NCI-H1930 (cell line): ENCODE data around the gene PRG3.

Experiments
- DNase-seq, 2 experiments: peaks; one replicate each; lab custom pipeline; 2025; lab: John Stamatoyannopoulos, UW

PRG3 gene, protein sequence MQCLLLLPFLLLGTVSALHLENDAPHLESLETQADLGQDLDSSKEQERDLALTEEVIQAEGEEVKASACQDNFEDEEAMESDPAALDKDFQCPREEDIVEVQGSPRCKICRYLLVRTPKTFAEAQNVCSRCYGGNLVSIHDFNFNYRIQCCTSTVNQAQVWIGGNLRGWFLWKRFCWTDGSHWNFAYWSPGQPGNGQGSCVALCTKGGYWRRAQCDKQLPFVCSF

DNA sequence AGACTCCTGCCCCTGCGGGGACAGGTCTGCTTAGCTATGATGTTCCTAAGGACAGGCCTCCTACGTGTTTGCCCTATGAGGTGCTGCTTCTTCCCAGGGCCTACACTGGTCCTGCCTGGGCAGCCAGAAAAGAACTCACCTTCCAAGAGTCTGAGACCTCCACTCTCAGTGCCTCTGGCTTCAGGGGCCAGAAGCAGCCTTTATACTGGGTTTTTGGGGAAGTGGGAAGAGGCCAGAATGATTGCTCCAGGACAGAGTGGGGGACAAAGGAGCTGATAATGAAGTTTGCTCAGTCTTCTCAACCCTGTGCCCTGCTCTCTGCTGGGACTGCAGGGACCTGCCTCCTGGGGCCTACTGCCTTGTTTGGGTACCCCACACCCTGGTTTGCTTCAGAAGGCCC is at the start of gene PRG3:
TSS of gene PRG3 (minus strand) at position 176 of the 400 bp plus-strand sequence. CDS start 442 bp downstream, outside the sequence.
- DNase-seq, result no peak

DNA sequence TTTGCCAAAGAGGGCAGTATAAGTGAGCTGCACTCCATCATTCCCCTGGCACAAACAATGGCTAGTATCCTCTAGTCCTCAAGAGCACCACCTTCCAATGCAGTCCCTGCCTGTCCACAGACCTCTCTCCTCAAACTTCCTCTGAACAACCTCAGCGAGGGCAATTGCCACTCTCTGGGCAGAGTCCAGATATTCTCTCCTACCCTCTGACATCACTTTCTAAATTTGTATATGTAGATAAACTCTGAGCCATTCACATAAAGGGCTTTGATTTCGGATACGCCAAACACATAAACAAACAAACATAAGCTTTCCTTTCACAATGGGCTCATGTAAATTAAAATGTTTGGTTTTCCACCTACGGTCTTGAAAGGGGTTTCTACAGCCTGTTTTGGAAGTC is 49.0 kb upstream of the PRG3 start:
- DNase-seq, result no peak

DNA sequence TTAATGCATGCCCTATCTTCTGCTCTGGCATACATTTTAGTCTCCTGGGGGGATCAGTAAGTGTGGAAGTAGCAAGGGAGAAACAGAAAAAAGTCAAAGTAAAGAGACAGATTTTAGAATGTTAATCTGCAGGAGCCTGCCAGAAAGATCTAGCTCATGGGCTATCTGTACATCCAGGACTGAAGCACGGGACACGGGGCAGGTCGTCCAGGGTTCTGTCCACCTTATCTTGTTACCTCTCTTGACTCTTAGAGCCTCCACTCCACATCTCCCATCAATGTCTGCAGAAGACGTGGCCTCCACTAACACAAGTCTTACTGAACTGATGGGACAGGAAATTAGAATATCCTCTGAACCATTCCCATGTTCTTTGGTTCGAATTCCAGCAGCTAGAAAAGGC is 47.7 kb upstream of the PRG3 start:
- no peak for DNase-seq

DNA sequence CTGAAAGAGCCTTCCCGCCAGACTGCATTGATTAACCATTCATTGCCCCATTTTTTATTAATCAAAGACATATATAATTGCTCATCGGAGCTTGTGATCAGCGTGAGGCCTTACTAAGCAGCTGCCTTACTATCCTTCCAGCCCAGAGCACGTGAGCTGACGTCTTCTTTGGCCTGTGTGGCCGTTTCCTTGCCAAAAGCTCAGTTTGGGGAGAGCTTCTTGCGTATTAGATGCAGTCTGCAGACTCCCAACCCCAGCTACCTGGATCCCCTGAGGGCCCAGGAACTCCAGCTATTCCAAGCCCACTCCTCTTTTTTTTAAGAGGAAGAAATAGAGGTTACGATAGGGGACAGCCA is 46.8 kb upstream of the PRG3 start:
- DNase-seq, result no peak

DNA sequence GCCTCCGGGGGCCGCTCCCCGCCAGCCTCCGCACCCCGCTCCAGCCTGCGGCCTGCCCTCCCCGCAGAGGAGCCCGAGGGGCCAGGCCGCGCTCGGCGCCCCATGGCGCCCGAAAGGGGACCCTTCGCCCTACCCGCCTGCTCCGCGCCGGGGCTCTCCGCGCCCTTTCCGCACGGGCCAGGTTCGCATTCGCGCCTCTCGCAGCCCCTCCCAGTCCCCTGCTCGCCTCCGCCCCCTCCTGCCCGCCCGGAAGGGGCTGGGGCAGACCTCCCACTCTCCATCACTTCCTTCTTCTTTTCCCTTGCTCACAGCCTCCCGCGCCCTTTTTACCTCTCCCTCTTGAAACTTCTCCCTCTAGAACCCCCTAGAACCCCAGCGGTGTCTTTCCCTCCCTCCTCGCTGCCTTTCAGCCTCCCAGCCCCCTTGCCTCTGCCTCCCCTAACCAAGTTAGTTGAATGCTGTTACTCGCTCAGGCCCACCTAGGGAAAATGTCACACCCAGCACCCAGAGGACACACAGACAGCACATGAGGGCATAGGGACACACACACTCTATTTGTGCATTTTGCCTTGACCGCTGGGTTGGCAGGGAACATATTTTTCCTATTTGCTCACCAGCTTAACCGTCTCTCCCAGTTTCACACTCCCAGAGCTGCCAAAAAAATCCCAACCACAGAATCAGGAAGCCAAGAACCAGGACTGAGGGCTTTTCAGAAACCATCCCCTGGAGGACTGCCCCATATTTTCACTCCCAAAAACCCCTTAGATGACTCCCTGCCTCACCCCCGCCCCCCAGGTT is 46.2 kb upstream of the PRG3 start, which contains the start of gene SLC43A3:
TSS of gene SLC43A3 (minus strand) at position 193 of the 798 bp plus-strand sequence. CDS start 949 bp downstream, outside the sequence.
- DNase-seq, result peak; percentile 13 to 39

DNA sequence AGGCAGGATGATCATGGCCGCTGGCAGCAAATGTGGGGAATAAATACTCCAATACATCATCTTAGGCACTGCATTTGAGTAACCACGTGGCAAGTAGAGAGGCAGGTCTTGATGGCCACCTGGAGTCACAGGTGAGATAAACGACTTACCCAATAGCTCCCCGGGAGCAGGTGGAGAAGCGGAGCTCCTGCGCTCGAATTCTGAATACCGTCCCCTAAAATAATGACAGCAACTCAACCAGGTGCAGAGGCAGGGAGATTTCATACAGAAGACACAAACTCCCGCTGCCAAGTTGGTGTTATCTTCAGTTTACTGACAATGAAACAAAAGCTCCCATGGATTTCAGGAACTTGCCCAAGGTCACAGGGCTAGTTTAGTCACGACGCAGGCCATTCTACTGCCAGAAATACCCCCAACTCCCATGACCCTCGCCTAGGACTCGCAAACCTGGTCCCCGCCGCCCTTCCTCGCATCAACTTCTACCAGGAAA is 45.5 kb upstream of the PRG3 start:
- DNase-seq, result no peak

DNA sequence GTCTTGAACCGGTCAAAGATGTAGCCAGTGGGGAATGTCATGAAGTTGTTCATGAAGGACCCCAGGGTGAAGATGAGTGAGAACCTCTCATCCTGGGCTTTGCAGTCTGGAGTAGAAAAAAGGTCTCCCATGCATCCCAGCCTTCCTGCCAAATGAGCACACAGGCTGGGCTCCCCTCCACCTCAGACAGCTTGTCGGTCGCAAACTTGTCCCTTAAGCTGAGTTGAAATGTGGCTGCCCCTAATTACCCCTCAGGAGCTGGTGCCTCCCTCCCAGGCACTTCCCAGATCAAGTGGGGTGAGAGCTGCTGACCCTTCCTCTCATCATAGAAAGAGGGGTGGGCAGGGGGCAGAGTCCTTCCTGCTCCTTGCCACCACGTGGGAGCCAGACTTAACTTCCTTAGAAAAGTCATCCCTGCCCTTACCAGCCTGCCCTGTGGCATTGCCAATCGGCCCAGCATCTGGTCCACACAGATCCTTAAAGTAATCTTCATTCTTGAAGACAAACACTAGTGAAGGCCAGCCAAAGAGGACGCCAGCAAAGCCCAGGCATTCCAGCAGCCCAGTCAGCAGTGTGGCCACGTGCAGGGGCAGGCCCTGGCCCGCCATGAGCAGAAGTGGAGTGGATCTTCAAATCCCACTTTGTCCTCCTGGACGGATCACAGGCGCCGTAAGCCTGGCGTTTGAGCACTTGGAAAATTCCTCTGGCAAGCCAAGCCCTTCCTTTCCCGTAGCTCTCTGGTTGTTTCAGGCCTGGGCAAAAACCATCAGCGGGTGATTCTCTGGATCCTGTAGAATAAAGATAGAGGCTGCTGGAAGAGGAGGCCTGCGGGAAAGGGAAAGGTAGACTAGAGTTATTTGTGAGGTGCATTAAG is 44.9 kb upstream of the PRG3 start:
- no peak for DNase-seq

DNA sequence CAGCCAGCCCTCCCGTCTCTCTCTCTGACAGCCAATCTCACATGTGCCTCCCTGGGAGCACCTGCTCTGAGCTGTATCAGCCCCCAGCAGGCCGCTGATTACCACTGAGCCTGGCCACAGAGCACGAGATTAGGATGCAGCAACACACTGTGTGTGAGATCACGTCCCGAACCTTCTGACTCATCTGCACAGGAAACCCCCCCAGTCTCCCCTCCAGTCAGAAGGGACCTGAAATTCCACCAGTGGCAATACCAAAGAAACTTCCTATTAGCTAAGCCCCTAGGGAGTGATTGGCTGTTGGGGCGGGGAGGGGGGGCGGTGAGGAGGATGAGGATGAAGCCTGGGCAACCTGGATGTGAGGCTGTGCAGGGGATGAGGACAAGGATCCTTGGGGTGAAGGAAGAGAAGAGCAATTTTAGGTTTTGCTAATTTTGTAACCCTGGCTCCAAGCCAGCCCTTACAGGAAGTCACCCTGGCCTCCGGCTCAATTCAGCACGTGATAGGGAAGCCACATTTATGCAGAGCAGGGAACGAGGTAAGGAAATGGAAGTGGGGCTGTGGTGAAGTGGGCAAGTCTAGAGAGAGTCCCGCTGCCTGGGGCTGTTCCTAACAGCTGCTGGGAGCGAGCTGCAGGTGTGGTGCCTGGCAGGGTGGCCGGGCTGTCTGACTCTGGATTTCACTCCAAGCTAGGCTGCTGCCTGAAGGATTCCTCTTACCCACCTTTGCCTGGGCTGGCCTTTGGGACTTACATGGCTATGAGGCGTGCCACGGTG is 44.0 kb upstream of the PRG3 start:
- no peak for DNase-seq

DNA sequence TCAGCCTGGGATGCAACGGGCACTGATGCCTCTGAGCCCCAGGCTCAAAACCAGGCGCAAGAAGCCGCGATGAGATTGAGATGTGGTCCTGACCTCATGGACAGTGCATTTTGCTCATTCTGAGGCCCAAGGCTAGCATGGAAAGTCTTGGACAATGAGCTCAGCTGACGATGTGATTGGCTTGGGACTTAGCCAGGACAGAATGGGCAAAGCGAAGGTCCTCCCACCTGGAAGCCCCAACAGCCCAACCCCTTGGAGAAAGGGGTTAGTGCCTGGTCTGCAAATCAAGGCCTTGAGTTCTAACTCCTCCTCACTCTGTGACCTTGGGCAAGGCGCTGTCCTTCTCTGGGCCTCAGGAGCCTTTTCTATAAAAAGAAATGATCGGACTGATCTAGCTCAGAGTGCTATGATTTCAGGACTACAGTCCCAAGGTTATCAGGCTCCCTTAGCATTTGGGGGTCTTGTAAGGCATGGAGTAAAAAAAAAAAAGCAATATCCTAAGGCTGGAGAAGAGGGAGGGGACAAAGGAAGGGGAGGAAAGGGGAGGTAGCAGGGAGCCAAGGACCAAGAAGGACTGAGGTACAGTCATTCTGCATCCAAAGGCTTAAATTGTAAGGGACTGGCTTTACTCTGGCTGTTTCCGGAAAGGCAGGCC is 43.3 kb upstream of the PRG3 start:
- no peak for DNase-seq

DNA sequence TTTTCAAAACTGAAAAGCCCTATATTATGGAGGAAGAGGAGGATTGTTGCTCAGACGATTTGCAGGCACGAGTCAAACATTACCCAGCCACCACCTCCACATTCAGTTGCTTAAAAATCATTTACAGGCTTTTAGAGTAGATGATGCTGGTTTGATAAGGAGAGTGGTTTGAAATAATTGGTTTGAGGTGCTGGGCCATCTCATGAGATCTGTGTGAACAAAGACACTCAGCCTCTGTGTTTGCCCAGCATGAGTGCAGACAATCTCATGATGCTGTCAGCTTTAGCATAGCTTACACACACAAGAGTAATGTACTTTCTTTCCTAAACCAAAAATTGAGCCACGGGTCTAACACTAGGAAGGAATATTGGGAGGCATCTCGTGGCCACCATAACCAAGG is 41.7 kb upstream of the PRG3 start:
- DNase-seq, result no peak

DNA sequence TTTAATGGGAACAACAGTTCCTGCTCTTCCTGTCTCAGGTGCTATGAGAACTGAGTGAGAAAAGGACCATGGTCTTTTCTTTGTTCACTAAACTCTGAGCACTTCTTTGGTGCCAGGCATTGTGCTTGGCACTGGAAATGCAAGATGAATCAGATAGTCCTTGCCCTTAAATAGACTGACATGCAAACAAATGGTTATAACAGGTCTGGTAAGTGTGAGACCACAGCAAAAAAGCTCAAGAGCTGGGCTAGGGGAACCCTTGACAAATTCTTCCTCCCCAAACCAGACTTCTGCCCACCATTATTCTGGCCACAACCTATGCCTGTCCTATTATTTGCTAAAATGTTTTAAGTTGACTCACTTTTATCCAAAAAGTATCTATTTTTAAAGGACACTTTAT is 40.9 kb upstream of the PRG3 start:
- no peak for DNase-seq

DNA sequence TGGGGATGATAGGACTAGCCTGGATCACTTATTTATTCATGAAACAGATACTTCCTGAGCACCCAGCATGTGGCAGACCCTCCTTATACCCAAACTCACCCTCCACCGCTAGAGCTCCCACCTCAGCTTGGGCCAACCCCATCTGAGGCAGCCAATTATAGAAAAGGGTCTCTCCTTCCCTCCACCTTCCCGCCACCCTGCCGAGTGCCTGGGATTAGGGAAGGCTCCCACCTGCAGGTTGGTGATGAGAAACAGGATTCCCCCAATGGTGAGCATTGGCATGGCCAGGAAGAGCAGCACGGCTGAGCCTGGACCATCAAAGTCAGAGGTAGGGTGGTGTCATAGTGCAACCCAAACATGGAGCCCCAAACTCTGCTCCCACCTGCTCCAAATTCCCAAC is 40.1 kb upstream of the PRG3 start:
- DNase-seq, result no peak

DNA sequence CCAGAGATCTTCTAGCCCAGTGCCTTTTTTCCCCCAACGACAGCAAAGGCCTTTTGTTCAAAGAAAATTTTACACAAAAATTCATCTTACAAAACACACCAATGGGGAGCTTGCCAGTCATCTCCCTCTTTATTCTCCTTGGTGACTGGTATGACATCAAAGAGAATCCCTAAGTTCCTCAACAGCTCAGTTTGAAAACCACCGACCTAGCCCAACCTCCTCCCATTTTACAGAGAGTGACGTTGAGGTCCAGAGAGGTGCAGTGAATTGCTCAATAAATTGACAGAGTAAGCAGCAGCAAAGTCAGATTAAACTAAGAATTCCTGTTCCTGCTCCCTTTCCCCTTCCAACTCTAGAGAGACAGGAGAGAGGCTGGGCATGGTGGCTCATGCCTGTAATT is 38.2 kb upstream of the PRG3 start:
- DNase-seq, result no peak

DNA sequence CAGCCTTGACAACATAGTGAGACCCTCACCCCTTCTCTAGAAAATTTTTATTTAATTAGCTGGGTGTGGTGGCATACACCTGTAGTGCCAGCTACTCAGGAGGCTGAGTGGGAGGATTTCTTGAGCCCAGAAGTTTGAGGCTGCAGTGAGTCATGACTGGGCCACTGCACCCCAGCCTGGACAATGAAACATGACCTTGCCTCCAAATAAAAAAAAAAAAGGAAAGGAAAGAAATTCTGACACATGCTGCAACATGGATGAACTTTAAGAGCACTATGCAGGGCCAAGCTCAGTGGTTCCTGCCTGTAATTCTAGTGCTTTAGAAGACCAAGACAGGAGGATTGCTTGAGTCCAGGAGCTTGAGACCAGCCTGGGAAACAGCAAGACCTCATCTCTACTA is 37.2 kb upstream of the PRG3 start:
- no peak for DNase-seq

DNA sequence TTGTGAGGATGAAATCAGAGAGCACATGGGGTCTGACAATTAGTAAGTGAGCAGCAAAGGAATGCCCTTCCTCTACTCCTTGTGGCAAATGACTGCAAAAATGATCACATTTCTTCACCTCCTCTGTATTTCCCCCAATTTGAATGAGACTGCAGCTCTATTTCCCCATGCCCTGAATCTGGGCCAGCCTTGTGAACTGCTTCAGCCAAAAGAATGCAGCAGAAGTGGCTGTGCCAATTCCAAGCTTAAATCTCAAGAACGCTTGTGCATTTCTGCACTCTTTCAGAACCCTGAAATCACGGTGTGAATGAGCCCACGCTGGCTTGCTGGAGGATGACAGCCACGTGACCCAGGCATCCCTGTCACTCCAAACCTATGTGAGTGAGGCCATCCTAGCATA is 36.1 kb upstream of the PRG3 start:
- no peak for DNase-seq

DNA sequence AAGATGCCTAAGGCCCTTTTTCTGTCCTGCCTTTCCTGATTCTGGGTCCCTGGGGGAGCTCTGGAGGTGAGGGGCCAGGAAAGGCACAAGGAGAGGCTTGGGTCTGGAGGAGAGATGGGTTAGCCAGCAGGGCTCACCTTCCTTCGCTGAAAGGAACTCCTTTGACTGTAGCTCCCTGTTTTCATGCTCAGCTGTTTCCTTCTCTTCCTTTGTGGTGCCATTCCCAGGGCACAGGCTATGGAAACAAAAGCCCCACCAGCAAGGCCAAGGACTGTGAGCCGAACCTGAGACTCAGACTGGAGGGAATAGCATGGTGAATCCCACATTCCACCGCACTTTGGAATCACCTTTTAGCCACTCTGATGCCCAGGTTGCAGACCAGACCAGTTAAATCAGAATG is 35.5 kb upstream of the PRG3 start:
- DNase-seq, result no peak

DNA sequence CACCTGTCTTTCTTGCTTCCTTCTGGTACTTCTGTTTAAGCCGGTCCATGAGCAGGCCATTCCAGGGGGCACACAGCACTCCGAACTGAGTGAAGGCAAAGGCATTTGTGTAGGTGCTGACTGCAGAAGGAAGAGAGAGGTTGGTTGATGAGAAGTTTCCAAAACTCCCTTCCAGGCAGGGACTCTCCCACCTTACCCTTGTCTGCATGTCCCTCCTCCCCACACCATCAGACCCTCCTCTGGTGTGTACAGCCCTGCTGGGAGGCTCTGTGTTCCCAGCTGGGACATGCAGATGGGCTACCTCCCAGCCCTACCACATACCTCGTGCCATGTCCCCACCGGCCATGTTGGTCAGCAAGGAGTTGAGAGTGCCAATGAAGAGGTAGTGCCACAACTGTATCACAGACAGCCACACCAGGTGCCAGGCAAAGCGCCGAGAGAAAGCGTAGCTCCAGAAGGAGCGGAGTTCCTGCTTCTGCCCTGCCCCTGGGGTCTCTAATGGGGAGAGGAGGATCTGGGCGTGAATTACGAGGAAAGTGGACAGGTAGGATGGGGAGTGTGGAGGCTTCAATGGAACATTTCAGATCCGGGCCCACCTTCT is 33.8 kb upstream of the PRG3 start:
- DNase-seq, result no peak

DNA sequence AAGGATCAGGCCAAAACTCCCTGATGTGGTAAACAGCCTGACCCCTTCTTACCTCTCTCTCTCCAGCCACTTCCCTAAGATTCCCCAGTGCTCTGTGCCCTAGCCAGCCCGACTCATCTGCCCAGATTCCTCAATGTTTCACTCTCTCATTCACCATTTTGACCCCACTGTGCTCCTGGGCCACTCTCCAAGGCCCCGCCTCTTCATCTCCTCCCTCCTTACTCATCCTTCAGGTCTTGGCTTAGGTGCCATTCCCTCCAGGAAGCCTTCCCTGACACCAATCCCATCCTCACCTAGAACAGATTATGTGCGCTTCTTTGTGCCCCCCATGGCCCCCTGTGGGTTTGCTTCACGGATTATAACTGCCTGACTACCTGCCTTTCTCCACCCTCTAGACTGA is 32.7 kb upstream of the PRG3 start:
- DNase-seq, result no peak

DNA sequence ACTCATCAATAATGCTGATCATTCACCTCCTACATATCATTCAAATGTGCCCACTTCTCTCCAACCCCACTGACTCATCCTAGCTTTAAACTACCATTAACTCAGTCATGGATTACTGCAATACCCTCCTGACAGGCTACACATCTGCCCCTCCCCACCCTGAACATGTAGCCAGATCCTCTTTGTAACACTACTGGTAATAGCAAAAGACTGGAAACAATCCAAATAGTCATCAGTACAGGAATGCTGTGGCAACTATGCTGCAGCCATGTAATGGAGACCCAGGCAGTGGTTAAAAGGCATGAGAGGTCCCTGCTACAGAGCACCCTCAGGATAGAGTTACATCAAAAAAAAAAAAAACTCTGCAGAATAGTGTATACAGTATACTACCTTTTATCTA is 29.3 kb upstream of the PRG3 start:
- no peak for DNase-seq

DNA sequence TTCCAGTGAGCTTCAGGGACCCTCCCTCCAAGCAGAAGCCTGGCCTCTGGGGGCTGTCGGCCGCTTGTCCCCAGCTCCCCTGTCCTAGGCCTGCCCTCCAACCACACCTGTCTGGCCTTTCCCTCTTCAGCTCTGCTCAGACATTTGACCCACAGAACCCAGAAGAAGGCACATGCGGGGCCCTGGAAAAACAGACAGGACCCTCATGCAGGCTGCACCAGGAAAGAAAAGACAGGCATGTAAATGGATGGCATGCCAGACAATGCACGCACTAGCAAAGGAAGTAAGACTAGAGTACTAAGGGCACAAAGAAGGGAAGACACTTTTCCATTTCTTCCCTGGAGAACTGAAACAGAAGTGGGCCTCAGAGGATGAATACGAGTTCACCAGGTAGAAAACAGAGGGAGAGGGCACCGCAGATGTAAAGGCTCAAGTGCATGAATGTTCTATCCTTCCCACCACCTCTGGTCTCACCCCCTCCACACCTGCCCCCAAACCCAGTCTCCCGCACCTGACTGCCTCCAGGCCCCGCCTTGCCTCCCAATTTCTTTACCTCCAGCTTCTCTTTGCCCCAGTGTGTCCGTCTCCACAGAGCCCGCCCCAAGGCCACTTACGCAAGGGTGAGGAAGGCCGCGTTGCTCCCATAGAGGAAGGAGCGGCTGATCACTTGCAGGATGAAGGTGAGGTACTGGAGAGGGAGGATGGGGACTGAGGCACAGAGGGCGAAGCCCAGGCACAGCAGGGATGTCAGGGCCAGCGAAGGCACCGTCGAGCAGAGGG is 28.6 kb upstream of the PRG3 start:
- DNase-seq, result no peak
